Measurements from ENCODE around the gene ITFG2. TPM values are rescaled to one million over a fixed set of nuclear protein-coding genes. Genes with fewer than 3 reads are reported as not detected.
"Not testable (repeated sequence)": the region's sequence is repeated elsewhere in the genome, so short reads cannot be mapped to it uniquely, and the experiment has no call there.

ITFG2 gene
- total RNA-seq, 1 experiment from 2014 or later, result 23.9 TPM

GRCh38 chr12:2769866-2770533, 42.5 kb upstream of the ITFG2 start:
- H3K9me3 Mint-ChIP-seq, result peaks cover 5% of the 10 kb centered on the region
- H3K36me3 Mint-ChIP-seq, result peaks cover 2% of the 10 kb centered on the region; the same call in 1 of the 2 replicates
- no peak for DNase-seq (ENCODE audit: low spot score)
- CTCF ChIA-PET, result no interaction called here
- peaks cover 2% of the 10 kb centered on the region; the same call in 1 of the 2 replicates for H3K27me3 Mint-ChIP-seq (ENCODE audit: low read depth)
- TF ChIP-seq MAX (CRISPR knock-in tag; IDR thresholded peaks at IDR 0.05) (no peak), SMAD4 (CRISPR knock-in tag; IDR thresholded peaks at IDR 0.05) (no peak), ZNF138 (CRISPR knock-in tag; conservative IDR thresholded peaks at IDR 0.05) (no peak), ZNF532 (CRISPR knock-in tag; IDR thresholded peaks at IDR 0.05; ENCODE audit: borderline replicate concordance) (no peak), RELA (CRISPR knock-in tag; IDR thresholded peaks at IDR 0.05; ENCODE audit: borderline replicate concordance) (no peak), ZNF121 (CRISPR knock-in tag; IDR thresholded peaks at IDR 0.05) (no peak), ZNF317 (CRISPR knock-in tag; IDR thresholded peaks at IDR 0.05; ENCODE audit: borderline replicate concordance, low read depth) (no peak)
- H3K4me1 Mint-ChIP-seq, result peaks cover 12% of the 10 kb centered on the region
- no peak overlapping the region for H3K4me3 Mint-ChIP-seq
- H3K27ac Mint-ChIP-seq, result no peak overlapping the region
- POLR2A ChIA-PET, result no interaction called here
- no peak for ATAC-seq

GRCh38 chr12:2770544-2770943, 41.9 kb upstream of the ITFG2 start:
- not testable (repeated sequence) for H3K27me3 Mint-ChIP-seq (ENCODE audit: low read depth)

GRCh38 chr12:2772370-2772769, 40.1 kb upstream of the ITFG2 start:
- no peak for TF ChIP-seq SP1 (CRISPR knock-in tag; conservative IDR thresholded peaks at IDR 0.05)
- no peak for TF ChIP-seq ZNF671 (CRISPR knock-in tag; IDR thresholded peaks at IDR 0.05)
- TF ChIP-seq ZNF416 (CRISPR knock-in tag; IDR thresholded peaks at IDR 0.05), result no peak
- no peak for TF ChIP-seq AR (CRISPR knock-in tag; IDR thresholded peaks at IDR 0.05)
- no peak for TF ChIP-seq IRF1 (CRISPR knock-in tag; IDR thresholded peaks at IDR 0.05)
- TF ChIP-seq ZNF425 (CRISPR knock-in tag; conservative IDR thresholded peaks at IDR 0.05), result no peak
- no peak for ATAC-seq
- Mint-ChIP-seq H3K4me3 (no peak overlapping the region), H3K36me3 (peaks cover 2% of the 10 kb centered on the region; the same call in 1 of the 2 replicates), H3K9me3 (peaks cover 5% of the 10 kb centered on the region), H3K4me1 (peaks cover 15% of the 10 kb centered on the region), H3K27me3 (ENCODE audit: low read depth) (peaks cover 2% of the 10 kb centered on the region; the same call in 1 of the 2 replicates), H3K27ac (no peak overlapping the region)
- POLR2A ChIA-PET, result no interaction called here
- CTCF ChIA-PET, result interaction anchor here (2.0 to 2.7 kb wide), 2 partner anchors 11 to 32 kb away, joined by 5 to 7 read pairs; no protein-coding TSS in a partner anchor
- DNase-seq (ENCODE audit: low spot score), result no peak

More at GRCh38 chr12:2770544-2770943, 41.9 kb upstream of the ITFG2 start:
- H3K4me1 Mint-ChIP-seq; CTCF ChIA-PET; H3K36me3 Mint-ChIP-seq; ATAC-seq; H3K27ac Mint-ChIP-seq; DNase-seq (ENCODE audit: low spot score); H3K9me3 Mint-ChIP-seq; POLR2A ChIA-PET; H3K4me3 Mint-ChIP-seq: not testable (repeated sequence)

Data from WTC11 (cell line).